Lower lobe of right lung (tissue), 2 donors: ENCODE measurements around the gene GNAT3. TPM values are rescaled to one million over a fixed set of nuclear protein-coding genes. Genes with fewer than 3 reads are reported as not detected.

Source experiments
- ATAC-seq, 2 donors: fragments of 200-7000 bp; cut with Tn5 transposase; one replicate each; pipeline ENCODE4 v1.9.1; 2020 to 2022; ENCODE audit warnings: mild to moderate bottlenecking in 2 of 2, moderate library complexity in 2 of 2
- DNase-seq: peaks from one replicate; pipeline ENCODE4 v3.0.0-alpha.2; 2020
- H3K27ac ChIP-seq: fragments of 200-600 bp; one replicate; pipeline ENCODE4 v1.8.0; 2022
- H3K27me3 ChIP-seq: fragments of 200-600 bp; one replicate; pipeline ENCODE4 v1.8.0; 2022; ENCODE audit warnings: low read depth
- H3K36me3 ChIP-seq: fragments of 200-600 bp; one replicate; pipeline ENCODE4 v1.8.0; 2022; ENCODE audit warnings: mild to moderate bottlenecking
- H3K4me1 ChIP-seq: fragments of 200-600 bp; one replicate; pipeline ENCODE4 v1.8.0; 2022
- H3K4me3 ChIP-seq: fragments of 200-600 bp; one replicate; pipeline ENCODE4 v1.8.0; 2022; ENCODE audit warnings: mild to moderate bottlenecking
- H3K9me3 ChIP-seq: fragments of 200-600 bp; one replicate; pipeline ENCODE4 v1.8.0; 2022
- intact Hi-C: fragments of 100-400 bp; cut with DNase I; formaldehyde crosslinking; loops from one replicate; pipeline ENCODE4 v1.11.0; 2022
- total RNA-seq: library from RNA; stranded (reverse); fragmentation: NEBNext Ultra II Directional; extraction: Animal tissue kit (Norgen Biotek cat#: 25700); gene quantifications from one replicate; pipeline ENCODE4 v1.2.1, GENCODE V29; 2021
- TF ChIP-seq, protein P1 (sequence below): fragments of 200-600 bp; IDR thresholded peaks from one replicate; pipeline ENCODE4 v1.8.0; 2022; ENCODE audit warnings: antibody characterized with exemption, mild to moderate bottlenecking
- donor health status: DM: no; HTN: yes; CAD: no; lungs with severe emphysema.

GNAT3 gene
- total RNA-seq, 1 donor from 2014 or later, result not detected

DNA sequence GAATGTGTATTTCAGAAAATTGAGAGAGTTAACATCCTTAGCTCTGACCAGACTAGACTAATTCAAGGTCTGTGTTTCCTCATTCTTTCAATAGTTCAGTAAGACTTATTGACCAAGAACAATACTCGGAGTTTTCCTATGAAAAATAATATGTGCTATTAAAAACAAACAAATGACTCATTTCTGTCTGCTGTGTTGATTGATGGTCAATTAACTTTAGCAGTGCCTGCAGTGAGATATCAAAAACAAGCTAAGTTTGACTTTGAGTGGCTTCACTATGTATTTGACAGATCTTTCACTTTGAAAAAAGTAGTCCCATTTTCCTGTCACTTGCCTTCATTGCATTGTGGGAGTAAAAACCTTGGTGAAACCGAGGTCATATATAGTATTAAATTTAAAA, 91.0 kb downstream of the GNAT3 start:
- no peaks in the 10 kb centered on the region for H3K4me1 ChIP-seq
- no peak for DNase-seq
- ATAC-seq, result no peak
- H3K27ac ChIP-seq, result no peak overlapping the region
- H3K9me3 ChIP-seq, result no peaks in the 10 kb centered on the region
- H3K36me3 ChIP-seq, result no peaks in the 10 kb centered on the region
- intact Hi-C loops, result no loop called here
- H3K4me3 ChIP-seq, result no peak overlapping the region
- H3K27me3 ChIP-seq, result no peaks in the 10 kb centered on the region
- TF ChIP-seq, protein P1, sequence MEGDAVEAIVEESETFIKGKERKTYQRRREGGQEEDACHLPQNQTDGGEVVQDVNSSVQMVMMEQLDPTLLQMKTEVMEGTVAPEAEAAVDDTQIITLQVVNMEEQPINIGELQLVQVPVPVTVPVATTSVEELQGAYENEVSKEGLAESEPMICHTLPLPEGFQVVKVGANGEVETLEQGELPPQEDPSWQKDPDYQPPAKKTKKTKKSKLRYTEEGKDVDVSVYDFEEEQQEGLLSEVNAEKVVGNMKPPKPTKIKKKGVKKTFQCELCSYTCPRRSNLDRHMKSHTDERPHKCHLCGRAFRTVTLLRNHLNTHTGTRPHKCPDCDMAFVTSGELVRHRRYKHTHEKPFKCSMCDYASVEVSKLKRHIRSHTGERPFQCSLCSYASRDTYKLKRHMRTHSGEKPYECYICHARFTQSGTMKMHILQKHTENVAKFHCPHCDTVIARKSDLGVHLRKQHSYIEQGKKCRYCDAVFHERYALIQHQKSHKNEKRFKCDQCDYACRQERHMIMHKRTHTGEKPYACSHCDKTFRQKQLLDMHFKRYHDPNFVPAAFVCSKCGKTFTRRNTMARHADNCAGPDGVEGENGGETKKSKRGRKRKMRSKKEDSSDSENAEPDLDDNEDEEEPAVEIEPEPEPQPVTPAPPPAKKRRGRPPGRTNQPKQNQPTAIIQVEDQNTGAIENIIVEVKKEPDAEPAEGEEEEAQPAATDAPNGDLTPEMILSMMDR, result no peak

DNA sequence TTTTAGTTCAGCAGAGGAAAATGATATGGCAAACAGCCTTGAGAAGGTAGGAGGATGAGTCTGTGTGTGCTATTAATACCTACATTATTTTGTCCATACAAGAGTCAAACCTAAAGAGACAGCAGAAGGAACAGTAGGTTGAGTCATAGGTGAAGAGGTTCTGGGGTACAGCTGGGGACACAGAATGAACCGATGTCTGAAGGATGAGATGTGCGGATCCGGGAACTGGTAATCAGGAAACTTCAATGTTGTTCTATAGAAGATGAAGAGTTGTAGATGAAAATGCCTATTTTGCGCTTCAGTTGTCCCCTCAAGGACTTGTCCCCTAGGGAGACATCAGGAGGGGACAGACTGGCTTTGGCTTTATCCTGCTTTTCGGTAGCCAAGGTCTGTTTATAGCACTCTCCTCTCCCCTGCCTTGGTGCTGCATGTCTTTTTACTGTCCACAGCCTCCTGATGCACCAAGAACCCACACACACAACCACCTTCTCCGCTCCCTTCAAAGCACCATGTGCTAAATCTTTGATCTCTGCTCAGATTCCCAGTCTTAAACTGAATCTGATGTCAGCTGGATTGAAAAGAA, 94.6 kb downstream of the GNAT3 start:
- TF ChIP-seq, protein P1, result no peak
- H3K27ac ChIP-seq, result no peak overlapping the region
- ATAC-seq, result no peak
- no peaks in the 10 kb centered on the region for H3K9me3 ChIP-seq
- DNase-seq, result no peak
- no peaks in the 10 kb centered on the region for H3K27me3 ChIP-seq
- no peaks in the 10 kb centered on the region for H3K4me1 ChIP-seq
- H3K36me3 ChIP-seq, result no peaks in the 10 kb centered on the region
- intact Hi-C loops, result no loop called here
- H3K4me3 ChIP-seq, result no peak overlapping the region

DNA sequence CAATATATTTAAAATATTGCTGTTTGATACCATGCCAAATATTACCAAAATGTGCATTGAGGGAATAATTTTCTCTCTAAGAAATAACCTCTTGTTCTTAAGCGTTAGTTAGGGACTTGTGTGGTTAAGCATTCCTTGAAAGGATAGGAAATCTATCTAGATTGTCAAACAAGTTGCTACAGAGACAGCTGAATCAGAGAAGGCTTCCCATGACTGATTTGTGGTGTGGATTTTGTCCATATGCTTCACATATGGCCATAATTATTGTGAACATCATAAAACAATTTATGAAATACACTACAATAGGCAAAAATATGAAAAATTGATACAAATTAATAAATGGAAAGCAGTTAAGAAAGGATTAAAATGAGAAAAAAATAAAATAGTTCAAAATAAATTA, 96.3 kb downstream of the GNAT3 start:
- H3K9me3 ChIP-seq, result no peaks in the 10 kb centered on the region
- H3K36me3 ChIP-seq, result no peaks in the 10 kb centered on the region
- TF ChIP-seq, protein P1, result no peak
- intact Hi-C loops, result no loop called here
- H3K27me3 ChIP-seq, result no peaks in the 10 kb centered on the region
- DNase-seq (no peak), ATAC-seq (no peak)
- H3K27ac ChIP-seq, result no peak overlapping the region
- no peak overlapping the region for H3K4me3 ChIP-seq
- no peaks in the 10 kb centered on the region for H3K4me1 ChIP-seq

DNA sequence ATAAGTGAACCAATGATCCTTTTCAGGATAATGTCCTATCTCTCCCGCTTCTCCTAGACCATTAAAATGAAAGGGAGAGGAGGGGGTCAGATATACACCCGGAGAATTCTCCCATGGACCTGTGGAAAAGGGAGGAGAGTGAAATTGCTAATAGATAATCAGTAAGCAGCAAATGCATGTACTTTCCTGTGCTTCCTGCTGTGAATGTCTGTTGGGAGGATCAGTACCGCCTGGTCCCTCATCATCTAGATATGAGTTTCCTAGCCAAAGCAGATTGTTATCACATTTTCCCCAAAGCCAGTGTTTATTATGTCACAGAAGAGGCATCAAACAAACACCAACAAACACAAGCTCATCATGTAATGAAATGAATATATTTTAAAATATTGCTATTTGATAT, 96.8 kb downstream of the GNAT3 start:
- ATAC-seq (no peak), DNase-seq (no peak)
- Histone ChIP-seq H3K36me3 (no peaks in the 10 kb centered on the region), H3K9me3 (no peaks in the 10 kb centered on the region), H3K4me1 (no peaks in the 10 kb centered on the region), H3K27ac (no peak overlapping the region), H3K27me3 (no peaks in the 10 kb centered on the region), H3K4me3 (no peak overlapping the region)
- intact Hi-C loops, result no loop called here
- TF ChIP-seq, protein P1, result no peak

DNA sequence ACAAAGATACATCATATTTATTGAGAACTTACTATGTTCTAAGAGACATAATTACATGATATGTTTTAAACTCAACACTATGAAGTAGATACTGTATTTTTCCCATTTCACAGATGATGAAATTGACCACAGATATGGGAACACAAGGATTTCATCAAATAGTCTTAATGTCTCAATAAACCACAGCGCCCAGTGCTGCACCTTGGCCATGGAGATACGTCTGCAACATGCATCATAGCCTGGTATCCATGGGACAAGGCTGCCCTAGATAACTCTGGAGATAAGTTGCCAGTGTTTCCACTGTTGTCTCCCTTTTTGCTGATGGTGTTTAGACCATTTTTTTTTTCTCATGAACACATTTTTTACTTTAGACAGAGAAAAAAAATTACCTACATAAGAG, 97.5 kb downstream of the GNAT3 start:
- Histone ChIP-seq H3K9me3 (no peaks in the 10 kb centered on the region), H3K27me3 (no peaks in the 10 kb centered on the region), H3K4me3 (no peak overlapping the region), H3K27ac (no peak overlapping the region), H3K36me3 (no peaks in the 10 kb centered on the region), H3K4me1 (no peaks in the 10 kb centered on the region)
- intact Hi-C loops, result no loop called here
- DNase-seq, result no peak
- no peak for ATAC-seq
- TF ChIP-seq, protein P1, result no peak
